GM18867 (cell line): ENCODE results near the gene NFATC2.

Experiments used
- ATAC-seq: cut with Tn5 transposase; IDR thresholded peaks from one replicate; pipeline ENCODE4 v1.9.1; 2021; ENCODE audit warnings: mild to moderate bottlenecking, moderate library complexity; ENCODE audit not compliant: unreplicated experiment

NFATC2 gene

DNA sequence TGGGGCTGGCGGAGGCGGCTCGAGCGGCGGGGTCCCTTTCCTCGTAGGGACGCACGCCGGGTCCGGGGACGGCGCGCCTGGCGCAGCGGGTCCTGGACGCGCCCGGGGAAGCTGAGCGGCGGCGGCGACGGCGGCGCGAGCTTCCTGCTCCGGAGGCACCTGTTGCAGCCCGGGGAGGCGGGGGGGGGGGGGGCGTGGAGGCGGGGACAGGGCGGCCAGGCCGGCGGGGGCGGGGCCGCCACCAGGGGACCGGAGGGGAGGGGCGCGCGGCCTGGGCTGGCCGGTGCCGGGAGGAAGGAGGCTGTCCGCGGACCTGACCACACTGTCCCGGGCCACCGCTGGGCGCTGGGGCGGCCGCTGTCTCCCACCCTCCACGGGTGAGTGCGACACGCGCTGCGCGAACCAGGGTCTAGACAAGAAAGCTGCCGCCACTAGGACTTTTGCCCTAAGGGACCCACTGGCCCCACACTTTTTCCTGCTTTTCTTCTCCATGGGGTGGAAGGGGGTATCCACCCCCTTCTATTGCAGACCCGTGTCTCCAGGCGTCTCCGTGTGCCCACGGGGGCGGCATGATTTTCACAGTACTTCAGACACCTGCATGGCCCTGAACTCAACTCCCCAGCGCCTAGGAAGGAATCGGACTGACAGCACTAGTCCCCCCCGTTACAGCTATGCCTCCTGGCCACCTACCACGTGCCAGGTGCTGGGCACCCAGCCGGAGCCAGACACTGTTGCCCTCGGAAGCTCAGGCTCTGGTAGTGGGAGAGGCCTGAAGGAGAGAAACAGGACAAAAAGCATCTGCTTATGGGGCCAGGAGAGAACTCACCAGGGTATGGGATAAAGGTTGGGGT lies at the start of gene NFATC2:
Gene NFATC2 (minus strand): TSS at position 149 of the 851 bp plus-strand sequence. CDS start 220 bp downstream, outside the sequence.
- ATAC-seq, result peak; percentile 38

GRCh38 chr20:51591871-51592270 lies 49.4 kb upstream of the NFATC2 start:
- no peak for ATAC-seq

DNA sequence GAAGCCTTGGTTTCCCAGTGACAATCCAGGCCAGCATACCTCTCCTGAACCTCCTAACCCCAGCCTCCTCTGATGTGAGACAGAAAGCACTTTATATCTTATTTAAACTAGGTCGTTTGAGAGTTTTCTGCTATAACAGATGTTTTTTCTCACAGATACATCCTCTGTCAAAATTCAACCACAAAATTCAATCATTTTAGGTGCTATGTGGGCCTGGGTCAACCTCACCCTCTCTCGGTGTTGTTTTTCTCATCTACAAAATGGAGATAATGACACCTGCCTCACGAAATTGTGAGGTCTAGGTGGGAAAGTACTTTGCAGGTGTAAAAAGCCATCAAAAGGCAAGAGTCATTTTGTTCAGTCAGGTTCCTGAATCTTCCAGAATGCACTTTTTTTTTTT lies 46.2 kb upstream of the NFATC2 start:
- ATAC-seq, result no peak

GRCh38 chr20:51587145-51587544 lies 44.6 kb upstream of the NFATC2 start:
- ATAC-seq, result no peak

DNA sequence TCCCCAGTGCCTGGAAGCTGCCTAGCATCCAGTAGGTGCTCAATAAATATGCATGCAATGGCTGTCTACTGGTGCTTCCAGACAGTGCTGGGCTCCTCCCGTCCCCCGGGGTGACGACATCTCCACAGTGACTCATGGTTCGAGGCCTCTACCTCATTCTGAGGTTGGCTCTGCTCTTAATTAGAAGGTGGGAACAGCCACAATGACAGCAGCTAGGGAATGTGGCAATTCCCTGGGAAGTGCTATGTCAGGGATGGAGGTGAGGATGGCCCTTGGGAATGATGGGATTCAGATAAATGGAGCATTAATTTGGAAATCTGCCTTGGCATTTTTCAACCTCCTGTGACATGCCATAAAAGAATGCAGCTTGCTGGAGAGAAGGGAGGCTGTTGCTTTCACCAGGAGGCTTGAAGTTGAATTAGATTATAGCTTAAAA lies 43.5 kb upstream of the NFATC2 start:
- ATAC-seq, result no peak

- no peak for ATAC-seq
Measured at GRCh38 chr20:51585148-51585547, 42.6 kb upstream of the NFATC2 start.

GRCh38 chr20:51584737-51585136 lies 42.2 kb upstream of the NFATC2 start:
- no peak for ATAC-seq

DNA sequence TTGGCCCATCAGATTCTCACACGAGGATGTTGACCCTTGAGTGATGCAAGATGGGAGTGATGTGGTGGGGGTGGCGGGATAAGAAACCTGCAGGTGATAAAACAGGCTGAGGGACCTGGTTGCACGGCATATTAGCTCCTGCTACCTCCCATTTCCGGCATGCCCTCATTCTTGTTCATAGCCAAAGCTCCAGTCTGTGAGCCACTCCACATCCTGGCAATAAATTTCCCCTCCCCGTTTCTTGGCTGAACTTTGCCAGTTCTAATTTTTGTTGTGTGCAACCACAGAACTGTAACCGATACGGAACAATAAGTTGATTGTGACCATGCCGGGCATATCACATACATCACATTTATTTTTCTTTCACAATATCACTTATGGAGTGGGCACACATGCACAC lies 41.6 kb upstream of the NFATC2 start:
- no peak for ATAC-seq

- ATAC-seq, result no peak
Measured at GRCh38 chr20:51583499-51583898, 41.0 kb upstream of the NFATC2 start.

DNA sequence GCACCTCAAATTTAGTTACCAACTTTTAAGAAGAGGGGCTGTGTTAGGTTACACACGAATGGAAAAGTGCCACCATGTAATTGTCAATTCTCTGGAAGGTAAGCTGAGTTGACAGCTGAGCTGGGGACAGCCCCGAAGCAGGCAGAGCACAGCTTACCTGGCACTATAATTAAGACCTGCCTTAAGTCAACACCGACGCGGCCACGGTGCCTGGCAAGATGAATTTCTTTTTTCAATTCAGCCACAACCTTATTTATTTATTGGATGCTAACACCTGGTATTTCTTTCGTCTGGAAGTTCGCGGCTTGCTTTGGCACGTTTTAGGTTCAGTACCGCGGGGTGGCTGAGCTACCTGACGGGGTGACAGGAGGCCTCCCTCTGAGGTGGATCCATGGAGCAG lies 40.6 kb upstream of the NFATC2 start:
- no peak for ATAC-seq

DNA sequence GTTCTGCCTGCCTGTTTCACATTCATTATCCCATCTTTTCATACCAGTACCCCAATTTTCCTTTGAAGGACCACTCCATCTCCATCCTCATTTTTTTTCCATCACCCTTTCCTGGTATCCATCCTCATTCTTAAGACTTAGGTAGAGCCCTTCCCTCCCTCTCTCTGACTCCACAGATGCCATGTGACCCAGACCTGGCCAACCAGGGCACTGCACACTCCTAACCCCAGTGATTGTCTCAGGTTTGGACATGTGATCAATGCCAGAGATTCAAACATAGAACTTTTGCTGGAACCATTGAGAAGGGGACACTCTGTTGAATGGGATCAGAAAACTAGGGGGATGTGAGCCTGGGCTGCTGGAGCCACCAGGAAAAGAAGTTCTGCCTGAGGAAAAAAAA lies 39.1 kb upstream of the NFATC2 start:
- ATAC-seq, result no peak

- no peak for ATAC-seq
Measured at GRCh38 chr20:51579137-51579536, 36.6 kb upstream of the NFATC2 start.

DNA sequence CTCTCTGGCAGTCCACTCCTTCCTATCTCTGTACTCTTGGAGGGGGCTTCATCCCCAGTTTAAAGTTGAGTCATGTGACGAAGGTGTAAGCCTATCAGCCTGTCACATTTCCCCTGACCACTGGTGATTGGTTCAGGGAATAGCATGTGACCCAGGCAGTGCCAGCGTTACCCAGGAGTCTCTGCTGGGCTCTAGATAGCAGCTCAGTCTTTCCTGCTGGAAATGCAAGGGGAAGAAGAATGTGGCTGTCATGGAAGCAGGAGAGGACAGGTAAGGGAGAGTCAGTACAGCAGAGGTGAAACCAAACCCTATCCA lies 35.6 kb upstream of the NFATC2 start:
- no peak for ATAC-seq

- no peak for ATAC-seq
Measured at GRCh38 chr20:51577432-51578144, 35.1 kb upstream of the NFATC2 start.

- ATAC-seq, result no peak
Measured at GRCh38 chr20:51575486-51575885, 33.0 kb upstream of the NFATC2 start.

DNA sequence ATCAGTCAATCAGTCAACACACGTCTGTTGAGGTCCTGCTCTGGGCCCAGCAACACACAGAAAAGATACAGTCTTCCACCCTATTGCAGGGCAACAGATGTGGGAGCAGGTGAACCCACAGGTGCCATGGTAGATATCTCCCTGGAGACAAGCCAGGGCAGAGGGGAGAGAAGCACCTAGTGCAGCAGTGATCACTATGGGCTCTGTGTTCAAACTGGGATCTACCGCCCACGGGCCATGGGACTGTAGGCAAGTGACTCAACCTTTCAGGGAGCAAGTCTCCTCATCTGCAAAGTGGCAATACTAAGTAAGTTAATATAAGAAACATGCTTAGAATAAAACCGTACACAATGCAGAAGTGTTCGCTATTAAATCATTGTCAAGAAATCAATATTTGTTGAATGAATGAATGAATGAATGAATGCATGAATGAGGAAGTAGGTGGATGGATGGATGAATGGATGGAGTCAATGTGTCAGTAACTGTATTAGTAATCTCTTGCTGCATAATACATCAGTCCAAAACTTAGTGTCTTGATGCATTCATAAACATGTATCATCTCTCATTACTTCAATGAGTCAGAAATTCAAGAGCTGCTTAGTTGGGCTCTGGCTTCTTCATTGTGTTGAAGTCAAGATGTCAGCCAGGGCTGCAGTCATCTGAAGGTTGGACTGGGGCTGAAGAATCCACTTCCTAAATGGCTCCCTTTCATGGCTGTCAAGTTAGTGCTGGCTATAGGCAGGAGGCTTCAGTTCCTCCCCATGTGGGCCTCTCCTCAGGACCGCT lies 31.9 kb upstream of the NFATC2 start:
- no peak for ATAC-seq

DNA sequence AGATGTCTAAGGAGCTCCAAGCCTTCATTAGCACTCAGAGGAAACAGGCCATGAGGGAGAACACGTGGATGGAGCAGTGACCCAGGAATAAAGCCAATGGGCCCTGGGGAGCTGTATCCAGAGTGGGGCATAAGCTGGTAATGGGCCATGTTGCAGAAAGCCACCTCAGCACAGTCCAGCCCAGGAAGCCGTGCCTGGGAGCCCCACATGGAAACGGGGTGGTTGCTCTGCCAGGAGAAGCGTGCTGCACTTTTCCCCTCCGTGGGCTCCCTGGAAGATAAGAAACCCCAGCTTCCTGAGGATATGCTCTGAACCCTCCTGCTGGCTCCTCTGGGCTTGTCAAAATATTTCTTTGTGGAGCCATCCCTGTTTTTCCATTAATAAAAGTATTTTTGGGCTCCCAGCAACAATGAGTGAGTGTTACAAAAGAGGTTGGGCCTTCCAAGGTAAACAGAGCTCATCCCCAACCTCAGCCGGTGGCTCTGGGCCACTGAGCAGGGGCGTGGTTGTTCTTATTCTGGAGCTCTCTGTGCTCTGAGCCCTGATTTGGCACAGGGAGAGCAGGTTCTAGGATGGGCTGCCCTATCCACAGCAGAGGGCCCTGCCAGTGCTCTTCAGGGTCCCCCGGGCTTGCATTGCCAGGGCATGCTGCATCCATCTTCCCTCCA lies 31.2 kb upstream of the NFATC2 start:
- no peak for ATAC-seq

GRCh38 chr20:51571460-51571794 lies 28.9 kb upstream of the NFATC2 start:
- ATAC-seq, result no peak

DNA sequence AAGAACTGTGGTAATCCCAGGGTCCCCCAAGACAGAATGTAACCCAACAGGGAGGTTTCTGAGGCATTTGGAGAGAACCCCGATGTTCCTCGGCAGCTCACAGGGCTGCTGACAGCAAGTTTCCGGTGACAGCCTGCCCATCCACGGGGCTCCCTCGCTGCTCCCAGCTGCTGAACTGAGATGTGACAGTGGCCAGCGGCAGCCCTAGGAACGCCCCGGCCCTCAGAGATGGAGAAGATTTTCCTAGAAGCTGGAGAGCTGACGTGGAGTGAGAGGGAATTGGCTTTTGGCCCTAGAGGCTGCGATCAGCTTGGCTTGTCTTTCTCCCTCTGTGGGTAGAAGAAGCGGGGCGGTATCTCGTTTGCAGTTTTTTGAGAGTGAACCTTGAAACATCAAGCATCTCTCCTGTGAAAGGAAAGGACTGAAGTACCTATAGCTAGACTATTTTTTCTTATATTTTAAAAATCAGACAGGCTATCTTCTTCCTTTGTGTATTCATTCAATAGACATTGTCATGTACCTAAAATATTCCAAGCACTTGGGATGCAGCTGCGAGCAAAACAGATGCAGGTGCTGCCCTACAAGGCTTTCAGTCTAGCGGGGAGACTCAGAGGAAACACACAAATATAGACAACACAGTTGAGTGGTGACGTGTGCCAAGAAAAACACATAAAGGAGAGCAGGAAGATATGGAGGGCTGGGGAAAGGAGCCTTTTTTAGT lies 28.4 kb upstream of the NFATC2 start:
- no peak for ATAC-seq
